ENCODE results near the gene CACNA1G.
A peak's percentile ranks its signal among the peaks of the same experiment; 100 is the strongest.

Gene CACNA1G

GRCh38 chr17:50658616-50659015, 98.1 kb downstream of the CACNA1G start:
- TF ChIP-seq POLR2A (IDR thresholded peaks at IDR 0.05; ENCODE audit: low read depth, low read length), result 0 out of 2 replicates have a peak, but pooled peaks have one; percentile 2
- FAIRE-seq, result no peak
- no peak for DNase-seq (ENCODE audit: insufficient read length, low spot score)

GRCh38 chr17:50659179-50659578, 98.7 kb downstream of the CACNA1G start:
- no peak for FAIRE-seq

GRCh38 chr17:50660042-50660886, 99.7 kb downstream of the CACNA1G start:
- TF ChIP-seq POLR2A (IDR thresholded peaks at IDR 0.05; ENCODE audit: low read depth, low read length), result no peak
- FAIRE-seq (no peak), DNase-seq (ENCODE audit: insufficient read length, low spot score) (no peak)

More at GRCh38 chr17:50659179-50659578, 98.7 kb downstream of the CACNA1G start:
- TF ChIP-seq POLR2A (IDR thresholded peaks at IDR 0.05; ENCODE audit: low read depth, low read length), result 0 out of 2 replicates have a peak, but pooled peaks have one; percentile 1
- DNase-seq (ENCODE audit: insufficient read length, low spot score), result no peak

- DNase-seq (ENCODE audit: insufficient read length, low spot score) (no peak), FAIRE-seq (no peak)
- no peak for TF ChIP-seq POLR2A (IDR thresholded peaks at IDR 0.05; ENCODE audit: low read depth, low read length)
Measured at GRCh38 chr17:50660887-50661345, 100.4 kb downstream of the CACNA1G start.

- DNase-seq (ENCODE audit: insufficient read length, low spot score), result no peak
- no peak for TF ChIP-seq POLR2A (IDR thresholded peaks at IDR 0.05; ENCODE audit: low read depth, low read length)
- FAIRE-seq, result no peak
Measured at GRCh38 chr17:50661348-50661747, 100.8 kb downstream of the CACNA1G start.

GRCh38 chr17:50661795-50662391, 101.4 kb downstream of the CACNA1G start:
- DNase-seq (ENCODE audit: insufficient read length, low spot score), result peak; percentile 96
- peak; percentile 84 for FAIRE-seq
- no peak for TF ChIP-seq POLR2A (IDR thresholded peaks at IDR 0.05; ENCODE audit: low read depth, low read length)

- no peak for TF ChIP-seq POLR2A (IDR thresholded peaks at IDR 0.05; ENCODE audit: low read depth, low read length)
- FAIRE-seq (no peak), DNase-seq (ENCODE audit: insufficient read length, low spot score) (no peak)
Measured at GRCh38 chr17:50662632-50663225, 102.2 kb downstream of the CACNA1G start.

- FAIRE-seq (no peak), DNase-seq (ENCODE audit: insufficient read length, low spot score) (no peak)
- TF ChIP-seq POLR2A (IDR thresholded peaks at IDR 0.05; ENCODE audit: low read depth, low read length), result no peak
Measured at GRCh38 chr17:50663812-50664374, 103.4 kb downstream of the CACNA1G start.

- no peak for DNase-seq (ENCODE audit: insufficient read length, low spot score)
- FAIRE-seq, result no peak
- TF ChIP-seq POLR2A (IDR thresholded peaks at IDR 0.05; ENCODE audit: low read depth, low read length), result no peak
Measured at GRCh38 chr17:50664788-50665458, 104.4 kb downstream of the CACNA1G start.

GRCh38 chr17:50665838-50666237, 105.3 kb downstream of the CACNA1G start:
- no peak for TF ChIP-seq POLR2A (IDR thresholded peaks at IDR 0.05; ENCODE audit: low read depth, low read length)
- FAIRE-seq, result no peak
- no peak for DNase-seq (ENCODE audit: insufficient read length, low spot score)

GRCh38 chr17:50666316-50666715, 105.8 kb downstream of the CACNA1G start:
- TF ChIP-seq POLR2A (IDR thresholded peaks at IDR 0.05; ENCODE audit: low read depth, low read length), result no peak
- no peak for DNase-seq (ENCODE audit: insufficient read length, low spot score)
- FAIRE-seq, result no peak

GRCh38 chr17:50667259-50668024, 106.9 kb downstream of the CACNA1G start:
- no peak for FAIRE-seq
- TF ChIP-seq POLR2A (IDR thresholded peaks at IDR 0.05; ENCODE audit: low read depth, low read length), result no peak
- DNase-seq (ENCODE audit: insufficient read length, low spot score), result no peak

All from H54 (cell line).